Measurements from ENCODE around the gene DIS3L2. TPM values are rescaled to one million over a fixed set of nuclear protein-coding genes. Genes with fewer than 3 reads are reported as not detected.

Gene DIS3L2
- total and polyA plus RNA-seq, 2 of the 8 experiments (the other 6 are each of a cell fraction or from before 2014, with no cell fraction given): 11.5 to 21.6 TPM

- TF ChIP-seq ATF3 (IDR thresholded peaks at IDR 0.05; ENCODE audit: insufficient read depth, low read depth, low read length) (no peak), SRF (IDR thresholded peaks at IDR 0.05; ENCODE audit: low read depth, low read length) (no peak)
Observed at GRCh38 chr2:232238108-232238507, 276.6 kb downstream of the DIS3L2 start (continued).

Data from H1 (cell line).